Right ventricle myocardium inferior (tissue), 1 donor: ENCODE data around the gene DNAH17. TPM values are rescaled to one million over a fixed set of nuclear protein-coding genes. Genes with fewer than 3 reads are reported as not detected.
"Not testable (repeated sequence)": the region's sequence is repeated elsewhere in the genome, so short reads cannot be mapped to it uniquely, and the experiment has no call there.

Experiments
- ATAC-seq: fragments of 200-7000 bp; cut with Tn5 transposase; one replicate; pipeline ENCODE4 v1.9.1; 2020; ENCODE audit warnings: mild to moderate bottlenecking, moderate library complexity
- DNase-seq: peaks from one replicate; pipeline ENCODE4 v3.0.0; 2021; ENCODE audit errors: missing footprints
- intact Hi-C: fragments of 100-400 bp; cut with DNase I; formaldehyde crosslinking; loops from one replicate; pipeline ENCODE4 v1.11.0; 2022
- total RNA-seq: library from RNA; stranded (reverse); fragmentation: NEBNext Ultra II Directional; extraction: Animal tissue kit (Norgen Biotek cat#: 25700); gene quantifications from one replicate; pipeline ENCODE4 v1.2.1, GENCODE V29; 2021
- donor health status: DM: no; HTN: yes; CAD: no; lungs with severe emphysema.

The DNAH17 gene
- total RNA-seq, 1 donor from 2014 or later: not detected

GRCh38 chr17:78512976-78513375 lies 64.2 kb downstream of the DNAH17 start:
- no peak for ATAC-seq

GRCh38 chr17:78510141-78511075 lies 66.8 kb downstream of the DNAH17 start:
- intact Hi-C loops: no loop called here
- no peak for DNase-seq
- ATAC-seq: no peak

More at GRCh38 chr17:78512976-78513375, 64.2 kb downstream of the DNAH17 start:
- no peak for DNase-seq
- intact Hi-C loops: no loop called here

GRCh38 chr17:78507526-78507925 lies 69.7 kb downstream of the DNAH17 start:
- ATAC-seq (no peak), DNase-seq (no peak)
- intact Hi-C loops: no loop called here

- no peak for DNase-seq
- ATAC-seq: no peak
- intact Hi-C loops: no loop called here
Observed at GRCh38 chr17:78506454-78507309, 70.5 kb downstream of the DNAH17 start.

GRCh38 chr17:78504156-78504925 lies 72.9 kb downstream of the DNAH17 start:
- ATAC-seq: no peak
- no peak for DNase-seq
- intact Hi-C loops: no loop called here

GRCh38 chr17:78503388-78503787 lies 73.8 kb downstream of the DNAH17 start:
- ATAC-seq, intact Hi-C loops, DNase-seq: not testable (repeated sequence)

GRCh38 chr17:78502611-78503148 lies 74.5 kb downstream of the DNAH17 start:
- intact Hi-C loops: no loop called here

GRCh38 chr17:78501241-78502036 lies 75.8 kb downstream of the DNAH17 start:
- intact Hi-C loops: no loop called here
- no peak for DNase-seq

More at GRCh38 chr17:78502611-78503148, 74.5 kb downstream of the DNAH17 start:
- no peak for DNase-seq
- no peak for ATAC-seq

GRCh38 chr17:78500806-78501205 lies 76.4 kb downstream of the DNAH17 start:
- DNase-seq: no peak
- intact Hi-C loops: no loop called here

More at GRCh38 chr17:78501241-78502036, 75.8 kb downstream of the DNAH17 start:
- ATAC-seq: no peak

GRCh38 chr17:78499715-78500540 lies 77.3 kb downstream of the DNAH17 start:
- no peak for ATAC-seq
- intact Hi-C loops: loop anchor here (5.0 kb wide), 2 partner anchors 92 to 247 kb away; no protein-coding TSS in a partner anchor
- no peak for DNase-seq

More at GRCh38 chr17:78500806-78501205, 76.4 kb downstream of the DNAH17 start:
- ATAC-seq: no peak

- ATAC-seq: no peak
- no peak for DNase-seq
- intact Hi-C loops: loop anchor here (5.0 kb wide), 2 partner anchors 93 to 248 kb away; no protein-coding TSS in a partner anchor
Observed at GRCh38 chr17:78498848-78499247, 78.3 kb downstream of the DNAH17 start.

- DNase-seq (peak; percentile 82), ATAC-seq (peak; percentile 86)
- intact Hi-C loops: loop anchor here (1.0 to 5.0 kb wide), 4 partner anchors 95 to 302 kb away; no protein-coding TSS in a partner anchor
Observed at GRCh38 chr17:78497115-78497540, 80.1 kb downstream of the DNAH17 start.

- DNase-seq (no peak), ATAC-seq (no peak)
- intact Hi-C loops: loop anchor here (2.0 to 5.0 kb wide), 3 partner anchors 96 to 251 kb away; no protein-coding TSS in a partner anchor
Observed at GRCh38 chr17:78496311-78496710, 80.9 kb downstream of the DNAH17 start.

- ATAC-seq: no peak
- intact Hi-C loops: loop anchor here (2.0 to 5.0 kb wide), 3 partner anchors 97 to 252 kb away; no protein-coding TSS in a partner anchor
- DNase-seq: no peak
Observed at GRCh38 chr17:78495634-78496033, 81.6 kb downstream of the DNAH17 start.

- ATAC-seq (no peak), DNase-seq (no peak)
- intact Hi-C loops: loop anchor here (5.0 kb wide), 2 partner anchors 97 to 252 kb away; no protein-coding TSS in a partner anchor
Observed at GRCh38 chr17:78494696-78495330, 82.4 kb downstream of the DNAH17 start.
